ENCODE results near the gene CNTN4.
A peak's percentile ranks its signal among the peaks of the same experiment; 100 is the strongest.
"Not testable (repeated sequence)": the region's sequence is repeated elsewhere in the genome, so short reads cannot be mapped to it uniquely, and the experiment has no call there.

CNTN4 gene

GRCh38 chr3:2525968-2526367, 427.3 kb downstream of the CNTN4 start:
- DNase-seq (ENCODE audit: low read depth, low spot score): no peak
- no peaks in the 10 kb centered on the region for H3K9me3 ChIP-seq (ENCODE audit: low read depth, low read length)
- no peaks in the 10 kb centered on the region for H3K36me3 ChIP-seq (ENCODE audit: insufficient read depth, low read length)
- no peak overlapping the region for H3K9ac ChIP-seq (ENCODE audit: insufficient read length)
- no peak overlapping the region for H3K4me3 ChIP-seq
- TF ChIP-seq FOXP2 (optimal IDR thresholded peaks at IDR 0.05; ENCODE audit: control extremely low read depth, extremely low read length, insufficient read depth): no peak
- no peak for TF ChIP-seq POLR2AphosphoS5 (IDR thresholded peaks at IDR 0.05; ENCODE audit: borderline replicate concordance, low read depth, low read length)
- no peak for TF ChIP-seq EZH2 (IDR thresholded peaks at IDR 0.05)
- no peak overlapping the region for H3K27ac ChIP-seq

- H3K27ac ChIP-seq: no peak overlapping the region
- DNase-seq (ENCODE audit: low read depth, low spot score): no peak
- no peak overlapping the region for H3K9ac ChIP-seq (ENCODE audit: insufficient read length)
- no peak overlapping the region for H3K4me3 ChIP-seq
- H3K36me3 ChIP-seq (ENCODE audit: insufficient read depth, low read length): no peaks in the 10 kb centered on the region
- no peak for TF ChIP-seq POLR2AphosphoS5 (IDR thresholded peaks at IDR 0.05; ENCODE audit: borderline replicate concordance, low read depth, low read length)
- no peak for TF ChIP-seq EZH2 (IDR thresholded peaks at IDR 0.05)
- TF ChIP-seq FOXP2 (optimal IDR thresholded peaks at IDR 0.05; ENCODE audit: control extremely low read depth, extremely low read length, insufficient read depth): no peak
- no peaks in the 10 kb centered on the region for H3K9me3 ChIP-seq (ENCODE audit: low read depth, low read length)
Observed at GRCh38 chr3:2526926-2527325, 428.3 kb downstream of the CNTN4 start.

- H3K36me3 ChIP-seq (ENCODE audit: insufficient read depth, low read length); DNase-seq (ENCODE audit: low read depth, low spot score); H3K9me3 ChIP-seq (ENCODE audit: low read depth, low read length); H3K27ac ChIP-seq; H3K9ac ChIP-seq (ENCODE audit: insufficient read length); H3K4me3 ChIP-seq: not testable (repeated sequence)
Observed at GRCh38 chr3:2527328-2527727, 428.7 kb downstream of the CNTN4 start.

GRCh38 chr3:2534767-2535166, 436.1 kb downstream of the CNTN4 start:
- H3K9ac ChIP-seq (ENCODE audit: insufficient read length); H3K27ac ChIP-seq; H3K36me3 ChIP-seq (ENCODE audit: insufficient read depth, low read length); DNase-seq (ENCODE audit: low read depth, low spot score); H3K9me3 ChIP-seq (ENCODE audit: low read depth, low read length); H3K4me3 ChIP-seq: not testable (repeated sequence)

GRCh38 chr3:2535206-2535605, 436.5 kb downstream of the CNTN4 start:
- TF ChIP-seq FOXP2 (optimal IDR thresholded peaks at IDR 0.05; ENCODE audit: control extremely low read depth, extremely low read length, insufficient read depth): no peak
- no peak for TF ChIP-seq EZH2 (IDR thresholded peaks at IDR 0.05)
- TF ChIP-seq POLR2AphosphoS5 (IDR thresholded peaks at IDR 0.05; ENCODE audit: borderline replicate concordance, low read depth, low read length): no peak
- no peak overlapping the region for H3K4me3 ChIP-seq
- H3K27ac ChIP-seq: no peak overlapping the region

GRCh38 chr3:2536575-2536974, 437.9 kb downstream of the CNTN4 start:
- H3K27ac ChIP-seq: no peak overlapping the region
- no peaks in the 10 kb centered on the region for H3K36me3 ChIP-seq (ENCODE audit: insufficient read depth, low read length)
- DNase-seq (ENCODE audit: low read depth, low spot score): no peak
- no peaks in the 10 kb centered on the region for H3K9me3 ChIP-seq (ENCODE audit: low read depth, low read length)
- no peak overlapping the region for H3K9ac ChIP-seq (ENCODE audit: insufficient read length)
- H3K4me3 ChIP-seq: no peak overlapping the region
- TF ChIP-seq POLR2AphosphoS5 (IDR thresholded peaks at IDR 0.05; ENCODE audit: borderline replicate concordance, low read depth, low read length) (no peak), FOXP2 (optimal IDR thresholded peaks at IDR 0.05; ENCODE audit: control extremely low read depth, extremely low read length, insufficient read depth) (no peak), EZH2 (IDR thresholded peaks at IDR 0.05) (no peak)

More at GRCh38 chr3:2535206-2535605, 436.5 kb downstream of the CNTN4 start:
- Histone ChIP-seq H3K9me3 (ENCODE audit: low read depth, low read length) (no peaks in the 10 kb centered on the region), H3K9ac (ENCODE audit: insufficient read length) (no peak overlapping the region), H3K36me3 (ENCODE audit: insufficient read depth, low read length) (no peaks in the 10 kb centered on the region)
- DNase-seq (ENCODE audit: low read depth, low spot score): no peak

GRCh38 chr3:2540115-2540514, 441.4 kb downstream of the CNTN4 start:
- peak; percentile 1 for DNase-seq (ENCODE audit: low read depth, low spot score)
- H3K9me3 ChIP-seq (ENCODE audit: low read depth, low read length): no peaks in the 10 kb centered on the region
- TF ChIP-seq EZH2 (IDR thresholded peaks at IDR 0.05) (no peak), FOXP2 (optimal IDR thresholded peaks at IDR 0.05; ENCODE audit: control extremely low read depth, extremely low read length, insufficient read depth) (no peak), POLR2AphosphoS5 (IDR thresholded peaks at IDR 0.05; ENCODE audit: borderline replicate concordance, low read depth, low read length) (no peak)

GRCh38 chr3:2543247-2543646, 444.6 kb downstream of the CNTN4 start:
- H3K36me3 ChIP-seq (ENCODE audit: insufficient read depth, low read length): no peaks in the 10 kb centered on the region
- H3K9me3 ChIP-seq (ENCODE audit: low read depth, low read length): no peaks in the 10 kb centered on the region
- DNase-seq (ENCODE audit: low read depth, low spot score): no peak
- H3K27ac ChIP-seq: no peak overlapping the region
- H3K4me3 ChIP-seq: no peak overlapping the region
- TF ChIP-seq POLR2AphosphoS5 (IDR thresholded peaks at IDR 0.05; ENCODE audit: borderline replicate concordance, low read depth, low read length) (no peak), EZH2 (IDR thresholded peaks at IDR 0.05) (no peak), FOXP2 (optimal IDR thresholded peaks at IDR 0.05; ENCODE audit: control extremely low read depth, extremely low read length, insufficient read depth) (no peak)
- H3K9ac ChIP-seq (ENCODE audit: insufficient read length): no peak overlapping the region

More at GRCh38 chr3:2540115-2540514, 441.4 kb downstream of the CNTN4 start:
- 0 out of 2 replicates have a peak overlapping the region, but pooled peaks have one; percentile 19 for H3K27ac ChIP-seq
- no peaks in the 10 kb centered on the region for H3K36me3 ChIP-seq (ENCODE audit: insufficient read depth, low read length)
- H3K4me3 ChIP-seq: no peak overlapping the region
- H3K9ac ChIP-seq (ENCODE audit: insufficient read length): no peak overlapping the region

- TF ChIP-seq EZH2 (IDR thresholded peaks at IDR 0.05) (no peak), POLR2AphosphoS5 (IDR thresholded peaks at IDR 0.05; ENCODE audit: borderline replicate concordance, low read depth, low read length) (no peak), FOXP2 (optimal IDR thresholded peaks at IDR 0.05; ENCODE audit: control extremely low read depth, extremely low read length, insufficient read depth) (no peak)
- no peak for DNase-seq (ENCODE audit: low read depth, low spot score)
- no peak overlapping the region for H3K27ac ChIP-seq
Observed at GRCh38 chr3:2544212-2544611, 445.5 kb downstream of the CNTN4 start.

More at GRCh38 chr3:2544212-2544611, 445.5 kb downstream of the CNTN4 start:
- Histone ChIP-seq H3K4me3 (no peak overlapping the region), H3K36me3 (ENCODE audit: insufficient read depth, low read length) (no peaks in the 10 kb centered on the region), H3K9ac (ENCODE audit: insufficient read length) (no peak overlapping the region), H3K9me3 (ENCODE audit: low read depth, low read length) (no peaks in the 10 kb centered on the region)

Measured in SK-N-MC (cell line).